ENCODE measurements around the gene MLLT1. TPM values are rescaled to one million over a fixed set of nuclear protein-coding genes. Genes with fewer than 3 reads are reported as not detected.
A peak's percentile ranks its signal among the peaks of the same experiment; 100 is the strongest.

The MLLT1 gene
- total and polyA plus RNA-seq, 4 donors: 2.1 to 15.6 (median 7.3) TPM

DNA sequence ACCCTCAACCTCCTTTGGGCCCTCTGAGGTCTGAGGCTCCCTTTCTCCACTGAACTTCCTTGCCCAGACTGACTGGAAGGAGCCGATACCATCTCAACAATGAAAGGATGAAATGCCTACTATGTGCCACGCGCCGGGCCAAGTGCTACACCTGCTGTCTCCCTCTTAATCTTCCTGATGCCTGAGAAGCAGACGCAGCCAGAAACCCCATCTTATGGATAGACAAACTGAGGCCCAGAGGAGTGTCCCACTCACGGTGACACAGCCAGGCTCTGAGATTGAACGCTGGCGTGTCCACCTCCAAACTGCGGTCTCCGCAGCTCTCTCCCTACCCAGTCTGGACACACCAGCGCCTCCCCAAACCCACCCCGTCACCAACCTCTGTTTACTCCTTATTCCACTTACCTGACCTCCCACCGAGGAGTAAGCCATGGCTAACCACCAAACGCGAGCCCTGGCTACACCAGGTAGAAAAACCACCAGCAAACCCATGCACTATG, 20.9 kb downstream of the MLLT1 start:
- Histone ChIP-seq H3K4me1 (ENCODE audit: control insufficient read depth in 4 of 4, insufficient read depth in 4 of 4, low read length in 3 of 4) (peaks cover 7 to 47% (median 33%) of the 10 kb centered on the region in 4 donors), H3K27ac (ENCODE audit: low read depth in 1 of 2, low read length in 2 of 2) (peak overlapping the region; percentile 17 to 39), H3K4me3 (ENCODE audit: low read depth in 1 of 3, low read length in 3 of 3) (no peak overlapping the region), H3K36me3 (ENCODE audit: control insufficient read depth in 4 of 4, insufficient read depth in 3 of 4, low read depth in 1 of 4, low read length in 3 of 4) (peaks cover 5 to 27% (median 16%) of the 10 kb centered on the region in 4 donors), H3K9me3 (ENCODE audit: control insufficient read depth in 4 of 4, low read length in 3 of 4) (no peaks in the 10 kb centered on the region), H3K9ac (ENCODE audit: low read depth in 1 of 2, low read length in 2 of 2) (no peak overlapping the region), H3K27me3 (ENCODE audit: control insufficient read depth in 4 of 4, insufficient read depth in 4 of 4, low read length in 3 of 4) (no peaks in the 10 kb centered on the region)
- WGBS: 80% methylated on average over 15 of the region's 15 CpGs
- no peak for TF ChIP-seq RAD21 (IDR thresholded peaks at IDR 0.05)
- no peak for TF ChIP-seq FOXA2 (IDR thresholded peaks at IDR 0.05)
- no peak for TF ChIP-seq HNF4G (IDR thresholded peaks at IDR 0.05)
- TF ChIP-seq JUND (IDR thresholded peaks at IDR 0.05): no peak
- TF ChIP-seq, protein P1, sequence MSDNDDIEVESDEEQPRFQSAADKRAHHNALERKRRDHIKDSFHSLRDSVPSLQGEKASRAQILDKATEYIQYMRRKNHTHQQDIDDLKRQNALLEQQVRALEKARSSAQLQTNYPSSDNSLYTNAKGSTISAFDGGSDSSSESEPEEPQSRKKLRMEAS (IDR thresholded peaks at IDR 0.05): no peak
- no peak for TF ChIP-seq FOXA1 (IDR thresholded peaks at IDR 0.05)
- TF ChIP-seq, protein P2, sequence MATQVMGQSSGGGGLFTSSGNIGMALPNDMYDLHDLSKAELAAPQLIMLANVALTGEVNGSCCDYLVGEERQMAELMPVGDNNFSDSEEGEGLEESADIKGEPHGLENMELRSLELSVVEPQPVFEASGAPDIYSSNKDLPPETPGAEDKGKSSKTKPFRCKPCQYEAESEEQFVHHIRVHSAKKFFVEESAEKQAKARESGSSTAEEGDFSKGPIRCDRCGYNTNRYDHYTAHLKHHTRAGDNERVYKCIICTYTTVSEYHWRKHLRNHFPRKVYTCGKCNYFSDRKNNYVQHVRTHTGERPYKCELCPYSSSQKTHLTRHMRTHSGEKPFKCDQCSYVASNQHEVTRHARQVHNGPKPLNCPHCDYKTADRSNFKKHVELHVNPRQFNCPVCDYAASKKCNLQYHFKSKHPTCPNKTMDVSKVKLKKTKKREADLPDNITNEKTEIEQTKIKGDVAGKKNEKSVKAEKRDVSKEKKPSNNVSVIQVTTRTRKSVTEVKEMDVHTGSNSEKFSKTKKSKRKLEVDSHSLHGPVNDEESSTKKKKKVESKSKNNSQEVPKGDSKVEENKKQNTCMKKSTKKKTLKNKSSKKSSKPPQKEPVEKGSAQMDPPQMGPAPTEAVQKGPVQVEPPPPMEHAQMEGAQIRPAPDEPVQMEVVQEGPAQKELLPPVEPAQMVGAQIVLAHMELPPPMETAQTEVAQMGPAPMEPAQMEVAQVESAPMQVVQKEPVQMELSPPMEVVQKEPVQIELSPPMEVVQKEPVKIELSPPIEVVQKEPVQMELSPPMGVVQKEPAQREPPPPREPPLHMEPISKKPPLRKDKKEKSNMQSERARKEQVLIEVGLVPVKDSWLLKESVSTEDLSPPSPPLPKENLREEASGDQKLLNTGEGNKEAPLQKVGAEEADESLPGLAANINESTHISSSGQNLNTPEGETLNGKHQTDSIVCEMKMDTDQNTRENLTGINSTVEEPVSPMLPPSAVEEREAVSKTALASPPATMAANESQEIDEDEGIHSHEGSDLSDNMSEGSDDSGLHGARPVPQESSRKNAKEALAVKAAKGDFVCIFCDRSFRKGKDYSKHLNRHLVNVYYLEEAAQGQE (IDR thresholded peaks at IDR 0.05): no peak
- TF ChIP-seq GABPA (IDR thresholded peaks at IDR 0.05 in 1 of 2, conservative IDR thresholded peaks at IDR 0.05 in 1 of 2): no peak
- no peak for TF ChIP-seq RXRA (IDR thresholded peaks at IDR 0.05)
- no peak for TF ChIP-seq TAF1 (conservative IDR thresholded peaks at IDR 0.05)
- no peak for TF ChIP-seq EGR1 (IDR thresholded peaks at IDR 0.05; ENCODE audit: low read depth in 2 of 2)
- TF ChIP-seq, protein P3, sequence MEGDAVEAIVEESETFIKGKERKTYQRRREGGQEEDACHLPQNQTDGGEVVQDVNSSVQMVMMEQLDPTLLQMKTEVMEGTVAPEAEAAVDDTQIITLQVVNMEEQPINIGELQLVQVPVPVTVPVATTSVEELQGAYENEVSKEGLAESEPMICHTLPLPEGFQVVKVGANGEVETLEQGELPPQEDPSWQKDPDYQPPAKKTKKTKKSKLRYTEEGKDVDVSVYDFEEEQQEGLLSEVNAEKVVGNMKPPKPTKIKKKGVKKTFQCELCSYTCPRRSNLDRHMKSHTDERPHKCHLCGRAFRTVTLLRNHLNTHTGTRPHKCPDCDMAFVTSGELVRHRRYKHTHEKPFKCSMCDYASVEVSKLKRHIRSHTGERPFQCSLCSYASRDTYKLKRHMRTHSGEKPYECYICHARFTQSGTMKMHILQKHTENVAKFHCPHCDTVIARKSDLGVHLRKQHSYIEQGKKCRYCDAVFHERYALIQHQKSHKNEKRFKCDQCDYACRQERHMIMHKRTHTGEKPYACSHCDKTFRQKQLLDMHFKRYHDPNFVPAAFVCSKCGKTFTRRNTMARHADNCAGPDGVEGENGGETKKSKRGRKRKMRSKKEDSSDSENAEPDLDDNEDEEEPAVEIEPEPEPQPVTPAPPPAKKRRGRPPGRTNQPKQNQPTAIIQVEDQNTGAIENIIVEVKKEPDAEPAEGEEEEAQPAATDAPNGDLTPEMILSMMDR (IDR thresholded peaks at IDR 0.05; ENCODE audit: low read depth, low read length, missing input control): no peak
- TF ChIP-seq, protein P4, sequence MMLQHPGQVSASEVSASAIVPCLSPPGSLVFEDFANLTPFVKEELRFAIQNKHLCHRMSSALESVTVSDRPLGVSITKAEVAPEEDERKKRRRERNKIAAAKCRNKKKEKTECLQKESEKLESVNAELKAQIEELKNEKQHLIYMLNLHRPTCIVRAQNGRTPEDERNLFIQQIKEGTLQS (IDR thresholded peaks at IDR 0.05): no peak
- DNase-seq (ENCODE audit: low spot score): no peak

DNA sequence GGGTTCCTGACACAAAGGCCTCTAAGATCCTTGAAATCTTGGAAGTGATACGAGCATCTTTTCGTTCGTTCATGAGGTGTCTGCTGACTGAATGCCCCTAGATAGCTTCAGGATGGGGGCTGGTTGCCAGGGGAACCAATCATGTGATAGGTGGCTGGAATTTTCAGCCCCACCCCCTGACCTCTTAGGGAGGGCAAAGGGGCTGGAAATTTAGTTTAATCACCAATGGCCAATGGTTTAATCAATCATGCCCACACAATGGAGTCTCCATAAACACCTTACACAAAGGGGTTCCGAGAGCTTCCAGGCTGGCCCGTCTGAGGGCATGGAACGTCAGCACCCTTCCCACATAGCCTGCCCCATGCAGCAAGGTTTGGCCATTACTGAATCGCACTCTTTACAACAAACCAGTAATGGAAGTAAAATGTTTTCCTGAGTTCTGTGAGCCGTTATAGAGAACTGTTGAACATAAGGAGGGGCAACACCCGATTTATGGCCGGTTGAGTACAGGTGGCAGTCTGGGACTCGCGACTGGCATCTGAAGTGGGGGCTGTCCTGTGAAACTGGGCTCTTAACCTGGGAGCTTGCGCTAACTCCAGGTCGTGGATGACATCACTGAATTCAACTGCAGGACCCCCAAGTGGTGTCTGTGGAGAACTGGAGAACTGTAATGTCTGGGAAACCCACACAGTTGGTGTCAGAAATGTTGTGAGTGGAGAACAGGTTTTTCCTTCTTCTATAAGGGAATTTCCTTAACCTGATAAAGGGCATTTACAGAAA, 25.6 kb downstream of the MLLT1 start:
- no peak overlapping the region for H3K9ac ChIP-seq (ENCODE audit: low read depth in 1 of 2, low read length in 2 of 2)
- no peaks in the 10 kb centered on the region for H3K27me3 ChIP-seq (ENCODE audit: control insufficient read depth in 4 of 4, insufficient read depth in 4 of 4, low read length in 3 of 4)
- WGBS: 87% methylated on average over 14 of the region's 14 CpGs
- H3K4me1 ChIP-seq (ENCODE audit: control insufficient read depth in 4 of 4, insufficient read depth in 4 of 4, low read length in 3 of 4): peaks cover 5 to 42% (median 33%) of the 10 kb centered on the region in 4 donors
- no peaks in the 10 kb centered on the region for H3K9me3 ChIP-seq (ENCODE audit: control insufficient read depth in 4 of 4, low read length in 3 of 4)
- no peak for DNase-seq (ENCODE audit: low spot score)
- no peak overlapping the region for H3K4me3 ChIP-seq (ENCODE audit: low read depth in 1 of 3, low read length in 3 of 3)
- peaks cover 1 to 10% (median 8%) of the 10 kb centered on the region in 4 donors for H3K36me3 ChIP-seq (ENCODE audit: control insufficient read depth in 4 of 4, insufficient read depth in 3 of 4, low read depth in 1 of 4, low read length in 3 of 4)
- no peak overlapping the region for H3K27ac ChIP-seq (ENCODE audit: low read depth in 1 of 2, low read length in 2 of 2)
- TF ChIP-seq, protein P4 (IDR thresholded peaks at IDR 0.05): no peak
- TF ChIP-seq HNF4G (IDR thresholded peaks at IDR 0.05): no peak
- TF ChIP-seq RAD21 (IDR thresholded peaks at IDR 0.05): no peak
- TF ChIP-seq, protein P2 (IDR thresholded peaks at IDR 0.05): no peak
- no peak for TF ChIP-seq FOXA2 (IDR thresholded peaks at IDR 0.05)
- no peak for TF ChIP-seq JUND (IDR thresholded peaks at IDR 0.05)
- TF ChIP-seq, protein P5, sequence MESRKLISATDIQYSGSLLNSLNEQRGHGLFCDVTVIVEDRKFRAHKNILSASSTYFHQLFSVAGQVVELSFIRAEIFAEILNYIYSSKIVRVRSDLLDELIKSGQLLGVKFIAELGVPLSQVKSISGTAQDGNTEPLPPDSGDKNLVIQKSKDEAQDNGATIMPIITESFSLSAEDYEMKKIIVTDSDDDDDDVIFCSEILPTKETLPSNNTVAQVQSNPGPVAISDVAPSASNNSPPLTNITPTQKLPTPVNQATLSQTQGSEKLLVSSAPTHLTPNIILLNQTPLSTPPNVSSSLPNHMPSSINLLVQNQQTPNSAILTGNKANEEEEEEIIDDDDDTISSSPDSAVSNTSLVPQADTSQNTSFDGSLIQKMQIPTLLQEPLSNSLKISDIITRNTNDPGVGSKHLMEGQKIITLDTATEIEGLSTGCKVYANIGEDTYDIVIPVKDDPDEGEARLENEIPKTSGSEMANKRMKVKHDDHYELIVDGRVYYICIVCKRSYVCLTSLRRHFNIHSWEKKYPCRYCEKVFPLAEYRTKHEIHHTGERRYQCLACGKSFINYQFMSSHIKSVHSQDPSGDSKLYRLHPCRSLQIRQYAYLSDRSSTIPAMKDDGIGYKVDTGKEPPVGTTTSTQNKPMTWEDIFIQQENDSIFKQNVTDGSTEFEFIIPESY (IDR thresholded peaks at IDR 0.05): no peak
- TF ChIP-seq, protein P3 (IDR thresholded peaks at IDR 0.05; ENCODE audit: low read depth, low read length, missing input control): no peak
- no peak for TF ChIP-seq RXRA (IDR thresholded peaks at IDR 0.05)
